GM12878 (cell line): ENCODE results near the gene NDRG4. TPM values are rescaled to one million over a fixed set of nuclear protein-coding genes. Genes with fewer than 3 reads are reported as not detected.

ENCODE experiments used
- ATAC-seq: fragments of 200-7000 bp; cut with Tn5 transposase; 3 replicates; pipeline ENCODE4 v1.9.1; 2020; ENCODE audit warnings: mild to moderate bottlenecking, moderate library complexity
- Bru-seq: library from RNA; stranded (reverse); fragments of 400-500 nt; gene quantifications from one replicate; lab custom pipeline; 2021; lab: Mats Ljungman, UMichigan
- BruChase-seq, 2 experiments: library from RNA; stranded (reverse); fragments of 400-500 nt; gene quantifications; one replicate each; lab custom pipeline; 2021; lab: Mats Ljungman, UMichigan
- BruUV-seq: library from RNA; stranded (reverse); fragments of 400-500 nt; replicated peaks from 2 replicates; lab custom pipeline; 2021; lab: Mats Ljungman, UMichigan
- CTCF ChIA-PET: fragments of 300-600 bp; sonication (Branson Sonifier 250); formaldehyde crosslinking; extraction: SDS; loops from one replicate; lab custom pipeline; 2021; ENCODE audit warnings: inconsistent platforms; lab: Yijun Ruan, JAX
- POLR2A ChIA-PET: fragments of 350-600 bp; formaldehyde crosslinking; extraction: SDS; loops from one replicate; lab custom pipeline; 2021; ENCODE audit warnings: inconsistent platforms; lab: Charles Lee
- RAD21 ChIA-PET: fragments of 300-600 bp; sonication (Branson Sonifier 250); formaldehyde crosslinking; loops from one replicate; lab custom pipeline; 2023; ENCODE audit warnings: antibody characterized with exemption; ENCODE audit not compliant: unreplicated experiment; lab: Charles Lee
- SMC1A ChIA-PET: fragments of 300-600 bp; sonication (Branson Sonifier 250); formaldehyde crosslinking; loops from one replicate; lab custom pipeline; 2023; ENCODE audit not compliant: unreplicated experiment, uncharacterized antibody; lab: Charles Lee
- DNase-seq: peaks from one replicate; pipeline ENCODE4 v3.0.0-alpha.2; 2011; ENCODE audit warnings: low read depth, low spot score
- FAIRE-seq: peaks from 3 replicates; lab custom pipeline; 2011; peaks lifted over from hg19 to GRCh38; lab: Jason Lieb, UNC
- H2AFZ ChIP-seq: 2 replicates; pipeline ENCODE4 v1.6.0; 2011; ENCODE audit warnings: low read depth, low read length, control low read depth; ENCODE audit not compliant: control insufficient read depth
- H3K27ac ChIP-seq: 2 replicates; pipeline ENCODE4 v1.5.1; 2011; ENCODE audit warnings: control low read depth; ENCODE audit not compliant: control insufficient read depth, insufficient read depth
- H3K27me3 ChIP-seq, 2 experiments: replicated peaks in 1 of 2; 2 replicates each; pipeline versions ENCODE4 v1.6.0 to v1.6.1; 2011; ENCODE audit warnings: low read length in 1 of 2; ENCODE audit not compliant: control insufficient read depth in 2 of 2, insufficient read depth in 2 of 2
- H3K36me3 ChIP-seq, 2 experiments: 2 replicates each; pipeline ENCODE4 v1.5.1; 2011; ENCODE audit warnings: low read length in 1 of 2; ENCODE audit not compliant: control insufficient read depth in 2 of 2, insufficient read depth in 2 of 2
- H3K4me1 ChIP-seq: 2 replicates; pipeline ENCODE4 v1.6.1; 2011; ENCODE audit warnings: mild to moderate bottlenecking, low read length, moderate library complexity, mixed read lengths; ENCODE audit not compliant: control insufficient read depth, insufficient read depth
- H3K4me2 ChIP-seq: 2 replicates; pipeline ENCODE4 v1.6.0; 2011; ENCODE audit warnings: control low read depth; ENCODE audit not compliant: control insufficient read depth, insufficient read depth
- H3K4me3 ChIP-seq: fragments of 200-600 bp; sonication (generic); 2 replicates; pipeline ENCODE4 v1.5.1; 2016
- H3K79me2 ChIP-seq: 2 replicates; pipeline ENCODE4 v1.6.0; 2011; ENCODE audit warnings: low read length; ENCODE audit not compliant: control insufficient read depth, insufficient read depth
- H3K9ac ChIP-seq: 2 replicates; pipeline ENCODE4 v1.8.0; 2011; ENCODE audit warnings: low read length, control low read depth, mixed read lengths; ENCODE audit not compliant: control insufficient read depth, insufficient read depth
- H3K9me3 ChIP-seq: replicated peaks from 3 replicates; pipeline ENCODE4 v1.5.1; 2011; ENCODE audit warnings: mild to moderate bottlenecking, low read length; ENCODE audit not compliant: control insufficient read depth, insufficient read depth
- H4K20me1 ChIP-seq: 2 replicates; pipeline ENCODE4 v1.6.0; 2011; ENCODE audit not compliant: control insufficient read depth, insufficient read depth
- CBFB ChIP-seq: IDR thresholded peaks from 2 replicates; pipeline ENCODE4 v1.6.1; 2016; ENCODE audit warnings: antibody characterized with exemption, low read depth
- CTCF ChIP-seq, 3 experiments: IDR thresholded peaks in 2 of 3; conservative IDR thresholded peaks in 1 of 3; 2 replicates each; pipeline ENCODE4 v1.5.1; 2011; ENCODE audit warnings: low read depth in 3 of 3, low read length in 3 of 3, mild to moderate bottlenecking in 3 of 3, control low read depth in 2 of 3, moderate library complexity in 2 of 3, inconsistent platforms in 1 of 3, mixed read lengths in 1 of 3; ENCODE audit not compliant: control insufficient read depth in 2 of 3, insufficient read depth in 1 of 3; ENCODE audit errors: extremely low read depth in 1 of 3
- FOS ChIP-seq: IDR thresholded peaks from 3 replicates; pipeline ENCODE4 v1.6.1; 2011; ENCODE audit warnings: borderline replicate concordance; ENCODE audit not compliant: insufficient read length; ENCODE audit errors: extremely low read depth
- HDGF ChIP-seq: fragments of 450-650 bp; IDR thresholded peaks from 2 replicates; pipeline ENCODE4 v1.6.1; 2016; ENCODE audit warnings: antibody characterized with exemption
- NFXL1 ChIP-seq: fragments of 450-650 bp; IDR thresholded peaks from 2 replicates; pipeline ENCODE4 v1.6.1; 2017; ENCODE audit warnings: antibody characterized with exemption, mild to moderate bottlenecking, borderline replicate concordance
- NFYB ChIP-seq: IDR thresholded peaks from 2 replicates; pipeline ENCODE4 v1.6.1; 2011; ENCODE audit warnings: low read depth, mild to moderate bottlenecking, low read length, improper control_type of control experiment, moderate library complexity; ENCODE audit not compliant: insufficient read depth
- PKNOX1 ChIP-seq: fragments of 450-650 bp; IDR thresholded peaks from 2 replicates; pipeline ENCODE4 v1.6.1; 2016; ENCODE audit warnings: mild to moderate bottlenecking
- RFX5 ChIP-seq: IDR thresholded peaks from 2 replicates; pipeline ENCODE4 v1.6.1; 2011; ENCODE audit warnings: low read depth, low read length, improper control_type of control experiment
- SP1 ChIP-seq: IDR thresholded peaks from one replicate; pipeline ENCODE4 v1.6.1; 2011; ENCODE audit warnings: low read depth, low read length
- TAF1 ChIP-seq: IDR thresholded peaks from 2 replicates; pipeline ENCODE4 v1.6.1; 2011; ENCODE audit warnings: mild to moderate bottlenecking, low read depth, low read length, borderline replicate concordance
- WRNIP1 ChIP-seq: IDR thresholded peaks from 2 replicates; pipeline ENCODE4 v1.6.1; 2011; ENCODE audit warnings: low read depth, low read length, improper control_type of control experiment, borderline replicate concordance
- WGBS: methylation state at CpG from one replicate; pipeline ENCODE4 v1.1.6; 2016; ENCODE audit warnings: low lambda C conversion rate; ENCODE audit not compliant: insufficient replicate concordance, insufficient coverage; ENCODE audit errors: missing lambda C conversion rate; 5-methylcytosine and 5-hydroxymethylcytosine counted together
- in situ Hi-C: fragments of 300-500 bp; cut with MboI; formaldehyde crosslinking; loops from 9 replicates; pipeline ENCODE4 v1.14.3; 2018; ENCODE audit warnings: mixed read lengths
- intact Hi-C: fragments of 100-400 bp; cut with micrococcal nuclease; formaldehyde crosslinking; loops from one replicate; pipeline ENCODE4 v1.14.2; 2022; ENCODE audit not compliant: unreplicated experiment
- long read RNA-seq, 2 experiments: library from polyadenylated mRNA; unstranded; transcript quantifications; one replicate each; pipeline ENCODE4 v2.0.0, GENCODE V29; 2019 to 2020
- polyA minus RNA-seq, 3 experiments: library from RNA; depleted of rRNA, polyadenylated mRNA; stranded (reverse); fragments of >200 nt; gene quantifications; 2 replicates each; pipeline ENCODE4 v1.2.3, GENCODE V29; 2011
- polyA plus RNA-seq, 11 experiments: library from polyadenylated mRNA; depleted of rRNA in 4 of 11; unstranded in 6 of 11; stranded (reverse) in 5 of 11; fragments of >200 nt; fragmentation: Nextera tagmentation in 4 of 11; fragmentation: Illumina TruSeq in 1 of 11; extraction: Ambion mirVana in 4 of 11; extraction: Trizol in 1 of 11; gene quantifications; 1 replicate in 1 of 11; 2 replicates in 10 of 11; pipeline versions ENCODE4 v1.2.1 to v1.2.3, GENCODE V29; 2011 to 2016; ENCODE audit warnings: inconsistent platforms in 2 of 11, missing spikeins in 2 of 11, low read depth in 1 of 11
- total RNA-seq, 4 experiments: library from RNA; depleted of rRNA in 3 of 4; stranded (reverse); fragments of >200 nt in 3 of 4; fragmentation: Illumina TruSeq in 1 of 4; extraction: Trizol in 1 of 4; gene quantifications; 2 replicates each; pipeline versions ENCODE4 v1.2.1 to v1.2.3, GENCODE V29; 2013 to 2021

The NDRG4 gene
- 2.8 and 3.0 TPM in 2 replicates for total RNA-seq (2013; cell fraction: nucleolus; rRNA removed)
- total RNA-seq (2014; rRNA removed) (3.3 and 3.8 TPM in 2 replicates), total RNA-seq (2014; rRNA removed; fragmentation: Illumina TruSeq; extraction: Trizol) (1.2 and 2.5 TPM in 2 replicates), total RNA-seq (2021) (1.9 and 2.5 TPM in 2 replicates), polyA plus RNA-seq (2011; rRNA removed) (1.7 and 2.1 TPM in 2 replicates), polyA plus RNA-seq (2014; fragmentation: Illumina TruSeq; extraction: Trizol) (1.4 and 2.7 TPM in 2 replicates), polyA plus RNA-seq (2014; fragmentation: Nextera tagmentation; extraction: Ambion mirVana) (under 1 TPM; 0.33 to 0.39 TPM), polyA plus RNA-seq (2014; rRNA removed) (3.1 and 3.3 TPM in 2 replicates), polyA plus RNA-seq (2016; fragmentation: Nextera tagmentation; extraction: Ambion mirVana) (1 to 10 TPM; 2.0 to 2.6 TPM), polyA minus RNA-seq (2011; rRNA and poly(A)+ RNA removed) (2.4 and 5.2 TPM in 2 replicates), Bru-seq, nascent RNA (percentile 17 among the genes with signal in this experiment), BruChase-seq, experiment 1, labeled RNA remaining after a 6-hour chase (percentile 15 among the genes with signal in this experiment), BruChase-seq, experiment 2, labeled RNA remaining after a 2-hour chase (percentile 12 among the genes with signal in this experiment)
- polyA plus RNA-seq (2011; ENCODE audit: low read depth): 2.5 TPM
- 3.8 and 5.0 TPM in 2 replicates for polyA plus RNA-seq (2011; cell fraction: cytosol; rRNA removed)
- 16.1 and 17.8 TPM in 2 replicates for polyA plus RNA-seq (2011; cell fraction: nucleus; rRNA removed)
- polyA plus RNA-seq (2012): 1.8 and 3.0 TPM in 2 replicates
- polyA minus RNA-seq (2011; cell fraction: cytosol; rRNA and poly(A)+ RNA removed): 0.94 and 1.0 TPM in 2 replicates
- polyA minus RNA-seq (2011; cell fraction: nucleus; rRNA and poly(A)+ RNA removed): 6.0 and 10.3 TPM in 2 replicates
- long read RNA-seq, experiment 1, partial matches to known transcripts: 0 of 2 reads
- long read RNA-seq, experiment 1, other reads (novel, unspliced or antisense): 1 of 2 reads
- long read RNA-seq, experiment 2, partial matches to known transcripts: 0 of 1 reads
- long read RNA-seq, experiment 2, other reads (novel, unspliced or antisense): 0 of 1 reads

GRCh38 chr16:58499615-58500351, at the start of gene NDRG4:
NDRG4 (plus strand) TSS chr16:58500143; CDS start chr16:58500249, 106 bp downstream.
- Histone ChIP-seq H3K4me2 (peak within 1 kb of the TSS; percentile 89), H3K79me2 (no peaks in the 10 kb centered on the region), H3K9me3 (no peaks in the 10 kb centered on the region), H3K36me3 (no peaks in the 10 kb centered on the region), H3K4me3 (peak within 1 kb of the TSS; percentile 39), H3K4me1 (peaks cover 21% of the 10 kb centered on the region), H4K20me1 (no peaks in the 10 kb centered on the region), H3K9ac (no peak within 1 kb of the TSS), H3K27ac (no peak within 1 kb of the TSS), H2AFZ (peak within 1 kb of the TSS; percentile 45), H3K27me3 (peaks cover 0 to 5% of the 10 kb centered on the region in 2 experiments; a peak in 1 of 4 replicates)
- in situ Hi-C loops: loop anchor here (25.0 kb wide), 1 partner anchor 238 kb away; the partner anchor contains the start of gene GOT2
- ChIA-PET POLR2A (interaction anchor here (0.5 to 0.6 kb wide), 2 partner anchors 105 to 163 kb away, joined by 3 read pairs; no protein-coding TSS in a partner anchor), CTCF (interaction anchor here (0.8 to 1.9 kb wide), 4 partner anchors 12 to 163 kb away, joined by 3 to 9 read pairs (median 4); no protein-coding TSS in a partner anchor), SMC1A (interaction anchor here (0.7 kb wide), 2 partner anchors 163 to 257 kb away, joined by 3 to 5 read pairs; no protein-coding TSS in a partner anchor), RAD21 (interaction anchor here (0.6 to 1.1 kb wide), 3 partner anchors 12 to 835 kb away, joined by 3 read pairs; no protein-coding TSS in a partner anchor)
- ATAC-seq: peak; percentile 88
- intact Hi-C loops: loop anchor here (5.0 kb wide), 3 partner anchors 163 to 258 kb away; no protein-coding TSS in a partner anchor
- BruUV-seq: no TSS peak
- WGBS: 37% methylated on average over 24 of the region's 24 CpGs
- TF ChIP-seq SP1: peak; percentile 85
- TF ChIP-seq HDGF: 0 out of 2 replicates have a peak, but pooled peaks have one; percentile 54
- TF ChIP-seq WRNIP1: no peak
- peak; percentile 10 for TF ChIP-seq FOS
- TF ChIP-seq CBFB: no peak
- TF ChIP-seq CTCF (IDR thresholded peaks at IDR 0.05 in 2 of 3, conservative IDR thresholded peaks at IDR 0.05 in 1 of 3; ENCODE audit: control insufficient read depth in 2 of 3, extremely low read depth in 1 of 3, insufficient read depth in 1 of 3, low read depth in 3 of 3, low read length in 3 of 3): no peak
- TF ChIP-seq PKNOX1: peak; percentile 33; the same call in 1 of the 2 replicates
- TF ChIP-seq RFX5: peak; percentile 48; the same call in 1 of the 2 replicates
- TF ChIP-seq NFYB: peak; percentile 91
- no peak for TF ChIP-seq TAF1
- TF ChIP-seq NFXL1: no peak
- peak; percentile 61 for FAIRE-seq
- DNase-seq: no peak
